Stomach (tissue), 4 donors: ENCODE data around the gene LRRC49.

Experiments used
- EP300 ChIP-seq: sonication (generic); formaldehyde crosslinking; IDR thresholded peaks from one replicate; pipeline ENCODE4 v1.6.1; 2017; ENCODE audit warnings: antibody characterized with exemption
- TF ChIP-seq, protein P1 (sequence below), 7 experiments: fragments of 450-650 bp in 4 of 7; fragments of 200-600 bp in 3 of 7; sonication (generic) in 3 of 7; IDR thresholded peaks; one replicate each; pipeline ENCODE4 v1.5.1; 2016 to 2019; ENCODE audit warnings: antibody characterized with exemption in 7 of 7, control low read depth in 2 of 7, mild to moderate bottlenecking in 1 of 7

DNA sequence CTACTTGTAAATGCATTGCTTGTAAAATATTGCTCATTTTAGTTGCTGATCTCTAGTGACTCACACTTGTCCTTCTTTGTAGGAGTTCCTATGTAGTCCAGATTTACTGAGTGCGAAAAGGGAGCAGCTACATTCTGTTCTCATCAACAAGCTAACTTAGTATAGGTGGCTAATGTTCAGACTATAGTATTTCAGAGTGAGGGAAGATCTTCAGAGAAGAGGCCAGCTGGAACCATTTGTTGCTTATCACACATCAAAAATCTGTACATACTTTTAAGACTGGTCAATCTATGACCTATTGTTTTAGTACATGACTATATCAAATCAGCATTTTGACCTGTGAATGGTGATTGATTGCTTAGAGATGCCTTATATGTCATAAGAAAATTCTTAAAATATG is 151.4 kb downstream of the LRRC49 start:
- TF ChIP-seq, protein P1, sequence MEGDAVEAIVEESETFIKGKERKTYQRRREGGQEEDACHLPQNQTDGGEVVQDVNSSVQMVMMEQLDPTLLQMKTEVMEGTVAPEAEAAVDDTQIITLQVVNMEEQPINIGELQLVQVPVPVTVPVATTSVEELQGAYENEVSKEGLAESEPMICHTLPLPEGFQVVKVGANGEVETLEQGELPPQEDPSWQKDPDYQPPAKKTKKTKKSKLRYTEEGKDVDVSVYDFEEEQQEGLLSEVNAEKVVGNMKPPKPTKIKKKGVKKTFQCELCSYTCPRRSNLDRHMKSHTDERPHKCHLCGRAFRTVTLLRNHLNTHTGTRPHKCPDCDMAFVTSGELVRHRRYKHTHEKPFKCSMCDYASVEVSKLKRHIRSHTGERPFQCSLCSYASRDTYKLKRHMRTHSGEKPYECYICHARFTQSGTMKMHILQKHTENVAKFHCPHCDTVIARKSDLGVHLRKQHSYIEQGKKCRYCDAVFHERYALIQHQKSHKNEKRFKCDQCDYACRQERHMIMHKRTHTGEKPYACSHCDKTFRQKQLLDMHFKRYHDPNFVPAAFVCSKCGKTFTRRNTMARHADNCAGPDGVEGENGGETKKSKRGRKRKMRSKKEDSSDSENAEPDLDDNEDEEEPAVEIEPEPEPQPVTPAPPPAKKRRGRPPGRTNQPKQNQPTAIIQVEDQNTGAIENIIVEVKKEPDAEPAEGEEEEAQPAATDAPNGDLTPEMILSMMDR (IDR thresholded peaks at IDR 0.05), result no peak
- no peak for TF ChIP-seq EP300
